Neural progenitor cell (in vitro differentiated cells): Measurements from ENCODE around the gene GYPC. TPM values are rescaled to one million over a fixed set of nuclear protein-coding genes. Genes with fewer than 3 reads are reported as not detected.
A peak's percentile ranks its signal among the peaks of the same experiment; 100 is the strongest.

Experiments
- DNase-seq: peaks from one replicate; pipeline ENCODE4 v3.0.0-alpha.2; 2016; ENCODE audit warnings: low spot score
- H2AFZ ChIP-seq: fragments of 200-600 bp; sonication (generic); replicated peaks from 2 replicates; pipeline ENCODE4 v1.6.1; 2016; ENCODE audit warnings: antibody characterized with exemption
- H3F3A ChIP-seq: fragments of 200-600 bp; sonication (generic); 2 replicates; pipeline ENCODE4 v1.6.1; 2016; ENCODE audit warnings: antibody characterized with exemption, low read depth
- H3K27ac ChIP-seq: fragments of 200-600 bp; sonication (generic); 2 replicates; pipeline ENCODE4 v1.5.1; 2016; ENCODE audit warnings: mild to moderate bottlenecking
- H3K27me3 ChIP-seq: fragments of 200-600 bp; sonication (generic); 2 replicates; pipeline ENCODE4 v1.6.1; 2016; ENCODE audit warnings: mild to moderate bottlenecking, moderate library complexity
- H3K36me3 ChIP-seq: fragments of 200-600 bp; sonication (generic); 2 replicates; pipeline ENCODE4 v1.5.1; 2016
- H3K4me1 ChIP-seq: fragments of 200-600 bp; sonication (generic); 2 replicates; pipeline ENCODE4 v1.6.1; 2016; ENCODE audit warnings: mixed run types
- H3K4me2 ChIP-seq: fragments of 200-600 bp; sonication (generic); 2 replicates; pipeline ENCODE4 v1.6.1; 2016
- H3K4me3 ChIP-seq: fragments of 200-600 bp; sonication (generic); 2 replicates; pipeline ENCODE4 v1.5.1; 2016
- H3K79me2 ChIP-seq: fragments of 200-600 bp; sonication (generic); 2 replicates; pipeline ENCODE4 v1.6.1; 2016; ENCODE audit warnings: low read depth
- H3K9ac ChIP-seq: fragments of 200-600 bp; sonication (generic); 2 replicates; pipeline ENCODE4 v1.6.1; 2016
- H3K9me3 ChIP-seq: fragments of 200-600 bp; sonication (generic); 2 replicates; pipeline ENCODE4 v1.5.1; 2016; ENCODE audit warnings: low read depth
- H4K20me1 ChIP-seq: fragments of 200-600 bp; sonication (generic); 2 replicates; pipeline ENCODE4 v1.6.1; 2016; ENCODE audit warnings: low read depth
- H3K27ac Mint-ChIP-seq: 3 replicates; pipeline ENCODE4 v1.8.0; 2021; ENCODE audit warnings: mixed read lengths
- H3K27me3 Mint-ChIP-seq: 2 replicates; pipeline ENCODE4 v1.8.0; 2022; ENCODE audit warnings: low read depth, mild to moderate bottlenecking, inconsistent platforms, moderate library complexity, mixed read lengths; ENCODE audit not compliant: insufficient read depth
- H3K36me3 Mint-ChIP-seq: 3 replicates; pipeline ENCODE4 v1.8.0; 2021; ENCODE audit warnings: mixed read lengths
- H3K4me1 Mint-ChIP-seq: 3 replicates; pipeline ENCODE4 v1.8.0; 2021; ENCODE audit warnings: mixed read lengths
- H3K4me3 Mint-ChIP-seq: 3 replicates; pipeline ENCODE4 v1.8.0; 2021; ENCODE audit warnings: mild to moderate bottlenecking, moderate library complexity, mixed read lengths
- H3K9me3 Mint-ChIP-seq: 3 replicates; pipeline ENCODE4 v1.8.0; 2020; ENCODE audit warnings: mixed read lengths
- EZH2 ChIP-seq: fragments of 200-600 bp; sonication (generic); IDR thresholded peaks from 2 replicates; pipeline ENCODE4 v1.6.1; 2017; ENCODE audit warnings: antibody characterized with exemption, mild to moderate bottlenecking, moderate library complexity
- EZH2phosphoT487 ChIP-seq: fragments of 200-600 bp; sonication (generic); IDR thresholded peaks from 2 replicates; pipeline ENCODE4 v1.6.1; 2017; ENCODE audit warnings: antibody characterized with exemption
- total RNA-seq: library from RNA; depleted of rRNA; stranded (reverse); fragments of >200 nt; gene quantifications from 2 replicates; pipeline ENCODE4 v1.2.3, GENCODE V29; 2015; ENCODE audit warnings: low replicate concordance
- TF ChIP-seq, protein P1 (sequence below): fragments of 200-600 bp; sonication (generic); IDR thresholded peaks from 2 replicates; pipeline ENCODE4 v1.5.1; 2017; ENCODE audit warnings: antibody characterized with exemption, mild to moderate bottlenecking

Gene GYPC
- total RNA-seq, 1 donor from 2014 or later: 3.4 TPM

- no peaks in the 10 kb centered on the region for H4K20me1 ChIP-seq
- no peak overlapping the region for H3K4me3 ChIP-seq
- no peak overlapping the region for H3K9ac ChIP-seq
- DNase-seq: no peak
- H3K4me1 ChIP-seq: peaks cover 20% of the 10 kb centered on the region
- Mint-ChIP-seq H3K27ac (peak overlapping the region; percentile 66), H3K27me3 (peaks cover 2% of the 10 kb centered on the region), H3K36me3 (peaks cover 56% of the 10 kb centered on the region), H3K9me3 (peaks cover 29% of the 10 kb centered on the region), H3K4me1 (peaks cover 41% of the 10 kb centered on the region), H3K4me3 (no peak overlapping the region)
- H3K27me3 ChIP-seq: no peaks in the 10 kb centered on the region
- no peaks in the 10 kb centered on the region for H3K9me3 ChIP-seq
- no peaks in the 10 kb centered on the region for H3K79me2 ChIP-seq
- no peak overlapping the region for H3K27ac ChIP-seq
- TF ChIP-seq EZH2phosphoT487 (no peak), EZH2 (no peak)
- TF ChIP-seq, protein P1, sequence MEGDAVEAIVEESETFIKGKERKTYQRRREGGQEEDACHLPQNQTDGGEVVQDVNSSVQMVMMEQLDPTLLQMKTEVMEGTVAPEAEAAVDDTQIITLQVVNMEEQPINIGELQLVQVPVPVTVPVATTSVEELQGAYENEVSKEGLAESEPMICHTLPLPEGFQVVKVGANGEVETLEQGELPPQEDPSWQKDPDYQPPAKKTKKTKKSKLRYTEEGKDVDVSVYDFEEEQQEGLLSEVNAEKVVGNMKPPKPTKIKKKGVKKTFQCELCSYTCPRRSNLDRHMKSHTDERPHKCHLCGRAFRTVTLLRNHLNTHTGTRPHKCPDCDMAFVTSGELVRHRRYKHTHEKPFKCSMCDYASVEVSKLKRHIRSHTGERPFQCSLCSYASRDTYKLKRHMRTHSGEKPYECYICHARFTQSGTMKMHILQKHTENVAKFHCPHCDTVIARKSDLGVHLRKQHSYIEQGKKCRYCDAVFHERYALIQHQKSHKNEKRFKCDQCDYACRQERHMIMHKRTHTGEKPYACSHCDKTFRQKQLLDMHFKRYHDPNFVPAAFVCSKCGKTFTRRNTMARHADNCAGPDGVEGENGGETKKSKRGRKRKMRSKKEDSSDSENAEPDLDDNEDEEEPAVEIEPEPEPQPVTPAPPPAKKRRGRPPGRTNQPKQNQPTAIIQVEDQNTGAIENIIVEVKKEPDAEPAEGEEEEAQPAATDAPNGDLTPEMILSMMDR: no peak
- no peak overlapping the region for H2AFZ ChIP-seq
- peaks cover 20% of the 10 kb centered on the region for H3F3A ChIP-seq
- H3K36me3 ChIP-seq: no peaks in the 10 kb centered on the region
- no peak overlapping the region for H3K4me2 ChIP-seq
These were observed 40.9 kb downstream of the GYPC start for GRCh38 chr2:126696644-126697520.

- H3K27ac ChIP-seq: no peak overlapping the region
- Mint-ChIP-seq H3K9me3 (peaks cover 22% of the 10 kb centered on the region), H3K36me3 (peaks cover 43% of the 10 kb centered on the region), H3K27me3 (peaks cover 5% of the 10 kb centered on the region), H3K4me1 (peaks cover 41% of the 10 kb centered on the region), H3K27ac (peak overlapping the region; percentile 21), H3K4me3 (no peak overlapping the region)
- no peaks in the 10 kb centered on the region for H3K36me3 ChIP-seq
- H3K79me2 ChIP-seq: no peaks in the 10 kb centered on the region
- H2AFZ ChIP-seq: no peak overlapping the region
- H3K4me1 ChIP-seq: peaks cover 20% of the 10 kb centered on the region
- H3F3A ChIP-seq: peaks cover 20% of the 10 kb centered on the region
- H3K9ac ChIP-seq: no peak overlapping the region
- no peak for TF ChIP-seq EZH2
- no peak for TF ChIP-seq EZH2phosphoT487
- TF ChIP-seq, protein P1: no peak
- H3K9me3 ChIP-seq: no peaks in the 10 kb centered on the region
- no peaks in the 10 kb centered on the region for H3K27me3 ChIP-seq
- H3K4me3 ChIP-seq: no peak overlapping the region
- peak overlapping the region; percentile 38 for H3K4me2 ChIP-seq
- DNase-seq: no peak
- H4K20me1 ChIP-seq: no peaks in the 10 kb centered on the region
These were observed 42.4 kb downstream of the GYPC start for GRCh38 chr2:126698376-126698775.

- no peaks in the 10 kb centered on the region for H3K36me3 ChIP-seq
- H3F3A ChIP-seq: peaks cover 20% of the 10 kb centered on the region
- H3K9me3 Mint-ChIP-seq: peaks cover 19% of the 10 kb centered on the region
- H3K9me3 ChIP-seq: no peaks in the 10 kb centered on the region
- peaks cover 20% of the 10 kb centered on the region for H3K4me1 ChIP-seq
- no peak overlapping the region for H3K27ac ChIP-seq
- no peak overlapping the region for H3K4me3 ChIP-seq
- H3K4me2 ChIP-seq: peak overlapping the region; percentile 38
- no peak overlapping the region for H2AFZ ChIP-seq
- peak overlapping the region; percentile 15 for H3K4me3 Mint-ChIP-seq
- no peak overlapping the region for H3K9ac ChIP-seq
- no peaks in the 10 kb centered on the region for H3K27me3 ChIP-seq
- peaks cover 5% of the 10 kb centered on the region for H3K27me3 Mint-ChIP-seq
- peaks cover 38% of the 10 kb centered on the region for H3K36me3 Mint-ChIP-seq
- H3K4me1 Mint-ChIP-seq: peaks cover 41% of the 10 kb centered on the region
- peak; percentile 43 for DNase-seq
- no peaks in the 10 kb centered on the region for H4K20me1 ChIP-seq
- no peaks in the 10 kb centered on the region for H3K79me2 ChIP-seq
- TF ChIP-seq EZH2phosphoT487: no peak
- TF ChIP-seq, protein P1: no peak
- TF ChIP-seq EZH2: no peak
- H3K27ac Mint-ChIP-seq: peak overlapping the region; percentile 93
These were observed 43.1 kb downstream of the GYPC start for GRCh38 chr2:126699018-126699417.
